ENCODE data around the gene TMEM41B.

DNA sequence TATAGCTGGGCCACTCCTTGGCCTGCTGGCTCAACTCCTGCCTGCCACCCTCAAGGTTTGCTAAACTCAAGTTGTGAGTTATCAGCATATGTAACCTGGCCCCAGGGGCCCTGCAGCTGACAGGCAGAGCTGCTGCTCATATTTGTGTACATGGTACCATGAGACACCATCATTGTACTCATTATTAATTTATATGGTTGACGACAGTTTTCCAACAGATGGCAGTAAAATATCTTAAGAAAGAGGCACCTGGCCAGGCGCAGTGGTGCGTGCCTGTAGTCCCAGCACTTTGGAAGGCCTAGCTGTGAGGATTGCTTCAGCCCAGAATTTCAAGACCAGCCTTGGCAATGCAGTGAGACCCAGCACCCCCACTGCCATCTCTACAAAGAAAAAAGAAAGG lies 37.8 kb downstream of the TMEM41B start:
- TF ChIP-seq CTCF (IDR thresholded peaks at IDR 0.05) (no peak), POLR2AphosphoS5 (IDR thresholded peaks at IDR 0.05) (no peak), EP300 (IDR thresholded peaks at IDR 0.05; ENCODE audit: low read depth) (no peak)
